Measurements from ENCODE around the gene SPRN.
"Not testable (repeated sequence)": the region's sequence is repeated elsewhere in the genome, so short reads cannot be mapped to it uniquely, and the experiment has no call there.

Gene SPRN

DNA sequence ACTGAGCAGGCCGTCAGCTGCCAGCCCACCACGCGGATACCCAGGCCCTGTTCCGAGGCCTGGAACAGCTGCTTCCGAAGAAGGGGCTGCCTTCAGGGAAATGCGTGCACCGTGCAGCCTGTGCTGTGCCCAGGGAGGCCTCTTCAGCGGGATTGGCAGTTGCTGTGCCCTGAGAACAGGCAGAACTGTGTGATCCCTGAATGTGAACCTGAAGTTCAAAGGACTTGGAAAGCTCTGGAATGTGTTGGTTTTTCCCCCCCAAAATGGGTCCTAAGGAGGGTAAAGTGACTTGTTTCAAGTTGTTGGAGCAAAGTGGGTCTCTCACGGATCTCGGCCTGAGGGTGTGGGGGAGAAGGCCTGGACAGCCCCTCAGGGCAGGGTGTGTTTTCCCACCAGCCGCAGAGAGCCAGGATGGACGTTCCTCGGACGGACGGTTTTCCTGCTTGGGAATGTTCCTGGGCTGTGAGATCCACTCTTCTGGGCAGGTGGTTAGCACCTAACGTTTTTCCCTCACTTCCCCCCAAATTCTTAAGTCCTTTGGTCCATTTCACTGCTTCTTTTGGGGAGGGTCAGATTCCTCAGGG lies 2.1 kb downstream of the SPRN start:
- H3K4me3 ChIP-seq = peak overlapping the region; percentile 60; the same call in 1 of the 2 replicates
- H3K36me3 ChIP-seq = peaks cover 34% of the 10 kb centered on the region
- peaks cover 38% of the 10 kb centered on the region for H3K27me3 ChIP-seq
- H3K9ac ChIP-seq = 0 out of 2 replicates have a peak overlapping the region, but pooled peaks have one; percentile 17
- H3K4me2 ChIP-seq = peak overlapping the region; percentile 84
- no peaks in the 10 kb centered on the region for H3K9me3 ChIP-seq
- no peak for TF ChIP-seq Cebpa-rat (IDR thresholded peaks at IDR 0.05)
- H3K4me1 ChIP-seq = peaks cover 14% of the 10 kb centered on the region
- peaks cover 58% of the 10 kb centered on the region for H4K20me1 ChIP-seq
- H3K27ac ChIP-seq = no peak overlapping the region

DNA sequence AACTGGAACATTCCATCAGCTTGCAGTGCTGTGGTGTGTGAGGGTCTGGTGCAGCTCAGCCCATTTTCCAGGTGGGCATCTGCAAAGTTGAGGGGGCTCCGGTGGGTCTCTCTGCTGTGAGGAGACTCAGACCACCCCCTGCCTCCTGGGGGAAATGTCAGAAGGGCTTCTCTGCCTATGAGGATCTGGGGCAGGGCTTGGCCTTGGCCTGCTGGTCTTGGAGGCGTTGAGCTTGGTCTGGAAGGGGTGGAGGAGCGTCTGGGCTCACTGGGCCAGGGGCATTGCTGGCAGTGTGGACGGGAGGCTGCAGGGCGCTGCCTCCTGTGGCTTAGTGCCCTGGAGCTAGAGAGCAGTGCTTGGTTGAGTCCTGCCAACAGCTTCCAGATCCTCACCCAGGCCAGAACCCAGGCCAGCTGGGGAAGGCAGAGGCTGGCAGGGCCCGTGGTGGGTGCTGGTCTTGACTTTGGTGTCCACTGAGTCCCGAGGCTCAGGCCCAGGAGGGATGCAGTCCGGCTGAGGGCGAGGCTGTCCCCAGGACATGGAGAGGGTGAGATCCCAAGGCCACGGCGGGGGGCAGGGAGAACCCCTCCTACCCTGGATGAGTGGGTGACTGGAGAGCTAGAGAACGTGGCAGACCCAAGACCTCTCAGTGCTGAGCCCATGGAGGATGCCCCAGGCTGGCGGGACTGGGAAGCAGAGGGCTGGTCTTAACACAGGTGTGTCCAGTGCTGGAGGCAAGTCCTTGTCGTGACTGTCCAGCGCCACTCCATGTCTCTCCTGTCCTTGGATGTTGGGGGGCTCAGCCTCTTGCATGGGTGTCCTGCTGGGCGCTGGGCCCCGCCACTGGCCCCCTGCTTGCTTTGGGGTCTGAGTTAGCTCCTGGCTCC lies 2.8 kb downstream of the SPRN start:
- no peak for TF ChIP-seq Cebpa-rat (IDR thresholded peaks at IDR 0.05)
- Histone ChIP-seq H3K36me3 (peaks cover 34% of the 10 kb centered on the region), H3K4me1 (peaks cover 14% of the 10 kb centered on the region), H3K9ac (no peak overlapping the region), H3K27me3 (peaks cover 38% of the 10 kb centered on the region), H3K4me2 (no peak overlapping the region), H4K20me1 (peaks cover 58% of the 10 kb centered on the region), H3K27ac (no peak overlapping the region), H3K4me3 (no peak overlapping the region), H3K9me3 (no peaks in the 10 kb centered on the region)

DNA sequence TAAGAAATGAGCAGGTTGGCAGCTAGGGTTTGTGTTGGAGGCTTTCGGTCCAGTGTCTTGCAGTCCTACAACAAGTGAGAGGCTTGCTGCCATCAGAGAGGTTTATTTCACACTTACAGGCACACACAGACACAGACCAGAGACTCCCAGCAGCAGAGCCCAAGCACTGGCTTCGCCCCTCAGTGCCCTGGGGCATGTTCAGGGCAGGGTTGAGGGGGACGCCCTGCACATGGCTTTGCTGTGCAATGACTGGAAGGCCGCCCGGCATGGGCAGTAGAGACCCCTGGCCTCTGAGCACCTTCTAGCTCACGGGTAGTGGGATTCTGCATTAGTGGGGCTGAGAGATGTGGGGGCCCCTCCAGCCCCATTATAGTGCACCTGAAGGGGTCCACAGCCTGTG lies 3.8 kb downstream of the SPRN start:
- H3K27ac ChIP-seq = no peak overlapping the region
- H3K9ac ChIP-seq = no peak overlapping the region
- H3K36me3 ChIP-seq = peaks cover 40% of the 10 kb centered on the region
- H3K4me2 ChIP-seq = no peak overlapping the region
- peaks cover 14% of the 10 kb centered on the region for H3K4me1 ChIP-seq
- H3K9me3 ChIP-seq = peaks cover 6% of the 10 kb centered on the region
- no peak overlapping the region for H3K4me3 ChIP-seq
- peaks cover 58% of the 10 kb centered on the region for H4K20me1 ChIP-seq
- H3K27me3 ChIP-seq = peaks cover 38% of the 10 kb centered on the region
- TF ChIP-seq Cebpa-rat (IDR thresholded peaks at IDR 0.05) = no peak

DNA sequence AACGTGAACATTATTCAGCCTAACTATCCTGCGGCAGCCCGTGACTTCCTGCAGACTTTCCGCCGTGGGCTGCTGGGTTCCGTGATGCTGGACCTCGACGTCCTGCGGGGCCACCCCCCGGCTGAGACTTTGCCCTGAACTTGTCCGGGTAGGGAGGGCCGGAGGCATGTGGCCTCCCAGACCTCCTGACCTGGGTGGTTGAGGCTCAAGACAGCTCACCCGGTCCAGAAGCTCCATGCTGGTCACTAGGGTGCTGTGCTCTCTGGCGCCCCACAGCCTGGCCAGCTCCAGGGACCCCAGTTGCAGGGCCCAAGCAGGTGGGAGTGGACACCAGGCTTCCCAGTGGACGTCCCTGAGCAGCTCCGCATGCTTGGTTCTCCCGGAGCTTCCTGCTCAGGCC lies 4.4 kb downstream of the SPRN start:
- TF ChIP-seq Cebpa-rat (IDR thresholded peaks at IDR 0.05) = no peak

DNA sequence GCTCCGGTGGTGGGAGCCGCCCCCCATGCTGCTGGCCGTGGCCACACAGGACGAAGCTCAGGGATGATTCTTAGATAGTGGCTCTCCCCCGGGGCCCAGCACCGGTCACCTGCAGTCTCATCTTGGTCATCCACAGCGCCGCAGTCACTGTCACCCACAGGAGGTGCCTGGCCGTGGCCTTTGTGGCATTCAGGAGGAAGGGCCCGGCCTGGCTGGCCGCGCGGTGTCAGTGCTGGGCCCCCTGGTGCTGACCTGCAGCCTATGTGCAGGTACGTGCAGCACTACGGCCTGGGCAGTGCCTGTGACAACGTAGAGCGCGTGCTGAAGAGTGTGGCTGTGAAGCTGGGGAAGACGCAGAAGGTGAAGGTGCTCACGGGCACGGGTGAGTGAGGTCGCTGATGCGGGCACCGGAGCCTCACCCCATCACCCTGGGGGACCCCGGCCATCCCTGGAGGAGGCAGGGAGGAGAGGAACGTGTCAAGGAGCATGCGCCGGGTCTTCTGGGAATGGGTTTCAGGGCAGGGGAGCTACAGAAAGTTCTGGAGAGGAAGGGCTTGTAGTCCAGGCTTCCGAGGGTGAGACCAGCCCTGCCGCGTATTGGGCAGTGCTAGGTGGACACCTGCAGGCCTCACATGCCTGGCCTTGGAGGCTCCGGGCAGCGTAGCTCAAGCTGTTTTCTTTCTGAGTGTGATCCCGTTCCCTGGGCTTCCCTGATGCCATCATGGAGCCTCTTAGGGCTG lies 5.0 kb downstream of the SPRN start:
- Histone ChIP-seq H3K27me3 (peaks cover 30% of the 10 kb centered on the region), H3K36me3 (peaks cover 52% of the 10 kb centered on the region), H3K27ac (no peak overlapping the region)

More for the DNA sequence above, 4.4 kb downstream of the SPRN start:
- Histone ChIP-seq H3K36me3 (peaks cover 46% of the 10 kb centered on the region), H3K4me2 (no peak overlapping the region), H3K4me1 (peaks cover 14% of the 10 kb centered on the region), H3K9ac (no peak overlapping the region), H3K27me3 (peaks cover 34% of the 10 kb centered on the region), H4K20me1 (peaks cover 58% of the 10 kb centered on the region), H3K27ac (no peak overlapping the region), H3K4me3 (no peak overlapping the region), H3K9me3 (peaks cover 12% of the 10 kb centered on the region)

DNA sequence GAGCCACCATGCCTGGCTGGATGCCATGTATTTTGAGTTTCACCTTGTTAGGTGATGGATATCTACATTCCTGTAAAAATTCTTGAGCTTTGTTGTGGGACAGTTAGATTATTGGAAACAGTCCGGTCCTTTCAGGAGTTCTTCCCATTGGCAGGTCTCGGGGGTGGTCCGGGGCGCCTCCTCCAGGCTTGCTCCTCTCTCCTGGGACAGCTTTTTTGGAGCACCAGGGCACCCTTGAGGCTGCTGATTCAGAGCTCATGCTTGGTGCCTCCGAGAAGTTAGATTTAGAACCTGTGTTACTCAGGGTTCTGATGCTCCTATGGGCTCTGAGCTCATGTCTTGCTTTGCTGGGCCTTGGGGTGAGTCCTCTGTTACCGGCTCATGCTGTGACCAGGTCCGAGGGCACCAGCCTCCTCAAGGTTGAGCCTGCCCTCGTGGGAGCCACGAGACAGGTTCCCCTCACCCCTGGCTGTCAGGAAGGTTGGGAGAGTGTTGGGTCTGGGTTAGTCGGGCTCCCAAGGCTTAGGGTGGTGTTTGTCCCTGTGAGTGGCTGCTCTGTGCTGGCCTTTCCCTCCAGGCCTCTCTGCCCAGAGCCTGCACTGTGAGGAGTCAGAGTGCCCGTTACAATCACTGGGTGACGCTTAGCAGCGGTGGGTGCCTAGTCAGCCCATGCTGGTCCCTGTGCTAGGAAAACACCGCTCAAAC lies 6.0 kb downstream of the SPRN start:
- Histone ChIP-seq H3K27ac (no peak overlapping the region), H3K27me3 (peaks cover 23% of the 10 kb centered on the region), H3K36me3 (peaks cover 59% of the 10 kb centered on the region), H3K4me1 (peaks cover 12% of the 10 kb centered on the region), H4K20me1 (peaks cover 55% of the 10 kb centered on the region), H3K9ac (no peak overlapping the region), H3K4me2 (no peak overlapping the region), H3K9me3 (peaks cover 23% of the 10 kb centered on the region), H3K4me3 (no peak overlapping the region)
- no peak for TF ChIP-seq Cebpa-rat (IDR thresholded peaks at IDR 0.05)

More for the DNA sequence above, 5.0 kb downstream of the SPRN start:
- Histone ChIP-seq H3K9me3 (peaks cover 16% of the 10 kb centered on the region), H4K20me1 (peaks cover 58% of the 10 kb centered on the region), H3K4me3 (no peak overlapping the region), H3K4me1 (peaks cover 14% of the 10 kb centered on the region), H3K4me2 (no peak overlapping the region), H3K9ac (no peak overlapping the region)
- no peak for TF ChIP-seq Cebpa-rat (IDR thresholded peaks at IDR 0.05)

DNA sequence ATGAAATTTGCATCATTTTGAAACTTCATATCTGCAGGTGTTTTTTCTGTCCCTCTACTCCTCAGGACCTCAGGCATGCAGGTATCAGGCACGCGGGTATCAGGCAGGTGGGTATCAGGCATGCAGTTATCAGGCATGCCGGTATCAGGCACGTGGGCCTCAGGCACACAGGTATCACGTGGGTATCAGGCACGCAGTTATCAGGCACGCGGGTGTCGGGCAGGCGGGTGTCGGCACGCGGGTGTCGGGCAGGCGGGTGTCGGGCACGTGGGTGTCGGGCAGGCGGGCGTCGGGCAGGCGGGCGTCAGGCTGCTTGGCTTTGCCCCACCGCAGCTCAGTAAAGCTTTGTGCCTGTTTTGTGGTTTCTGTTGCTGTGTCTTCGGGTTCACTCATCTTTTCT lies 8.7 kb downstream of the SPRN start:
- Histone ChIP-seq H4K20me1 (peaks cover 28% of the 10 kb centered on the region), H3K27ac (no peak overlapping the region), H3K4me3 (no peak overlapping the region), H3K9ac (no peak overlapping the region), H3K27me3 (no peaks in the 10 kb centered on the region), H3K4me2 (no peak overlapping the region), H3K9me3 (peaks cover 50% of the 10 kb centered on the region), H3K36me3 (peaks cover 82% of the 10 kb centered on the region), H3K4me1 (no peaks in the 10 kb centered on the region)
- TF ChIP-seq Cebpa-rat (IDR thresholded peaks at IDR 0.05) = no peak

DNA sequence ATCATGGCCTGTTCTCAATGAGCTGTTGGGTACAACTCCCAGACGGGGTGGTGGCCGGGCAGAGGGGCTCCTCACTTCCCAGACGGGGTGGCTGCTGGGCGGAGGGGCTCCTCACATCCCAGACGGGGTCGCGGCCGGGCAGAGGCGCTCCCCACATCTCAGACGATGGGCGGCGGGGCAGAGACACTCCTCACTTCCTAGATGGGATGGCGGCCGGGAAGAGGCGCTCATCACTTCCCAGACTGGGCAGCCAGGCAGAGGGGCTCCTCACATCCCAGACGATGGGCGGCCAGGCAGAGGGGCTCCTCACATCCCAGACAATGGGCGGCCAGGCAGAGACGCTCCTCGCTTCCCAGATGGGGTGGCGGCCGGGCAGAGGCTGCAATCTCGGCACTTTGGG lies 10.0 kb downstream of the SPRN start:
- Histone ChIP-seq H4K20me1 (peaks cover 18% of the 10 kb centered on the region), H3K36me3 (peaks cover 82% of the 10 kb centered on the region), H3K9me3 (peaks cover 63% of the 10 kb centered on the region)
- not testable (repeated sequence) for H3K27ac ChIP-seq, H3K9ac ChIP-seq, H3K4me2 ChIP-seq, H3K27me3 ChIP-seq, H3K4me3 ChIP-seq, H3K4me1 ChIP-seq

DNA sequence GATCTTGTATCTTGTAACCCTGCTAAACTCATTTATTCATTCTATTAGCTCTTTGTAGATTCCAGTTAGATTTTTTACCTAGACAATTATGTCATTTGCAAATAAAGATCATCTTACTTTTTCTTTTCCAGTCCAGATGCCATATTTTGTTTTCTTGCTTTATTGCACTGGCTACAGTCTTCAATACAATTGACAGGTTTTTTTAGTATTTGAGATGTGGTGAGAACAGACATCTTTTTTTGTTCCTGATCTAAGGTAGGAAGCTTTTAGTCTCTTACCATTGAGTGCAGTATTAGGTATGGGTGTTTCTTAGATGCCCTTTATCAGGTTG lies 12.1 kb downstream of the SPRN start:
- Histone ChIP-seq H3K9ac (no peak overlapping the region), H3K4me1 (no peaks in the 10 kb centered on the region), H3K4me2 (no peak overlapping the region), H4K20me1 (peaks cover 22% of the 10 kb centered on the region; the same call in 1 of the 2 replicates), H3K27ac (no peak overlapping the region), H3K36me3 (peaks cover 86% of the 10 kb centered on the region), H3K4me3 (no peak overlapping the region), H3K27me3 (no peaks in the 10 kb centered on the region), H3K9me3 (peaks cover 84% of the 10 kb centered on the region)
- TF ChIP-seq Cebpa-rat (IDR thresholded peaks at IDR 0.05) = no peak
